HG03025 (cell line): ENCODE measurements around the gene MPND.
"Not testable (repeated sequence)": the region's sequence is repeated elsewhere in the genome, so short reads cannot be mapped to it uniquely, and the experiment has no call there.

ENCODE experiments used
- ATAC-seq: cut with Tn5 transposase; IDR thresholded peaks from one replicate; pipeline ENCODE4 v1.9.1; 2021; ENCODE audit warnings: mild to moderate bottlenecking, moderate library complexity; ENCODE audit not compliant: unreplicated experiment, low FRiP score

The MPND gene

DNA sequence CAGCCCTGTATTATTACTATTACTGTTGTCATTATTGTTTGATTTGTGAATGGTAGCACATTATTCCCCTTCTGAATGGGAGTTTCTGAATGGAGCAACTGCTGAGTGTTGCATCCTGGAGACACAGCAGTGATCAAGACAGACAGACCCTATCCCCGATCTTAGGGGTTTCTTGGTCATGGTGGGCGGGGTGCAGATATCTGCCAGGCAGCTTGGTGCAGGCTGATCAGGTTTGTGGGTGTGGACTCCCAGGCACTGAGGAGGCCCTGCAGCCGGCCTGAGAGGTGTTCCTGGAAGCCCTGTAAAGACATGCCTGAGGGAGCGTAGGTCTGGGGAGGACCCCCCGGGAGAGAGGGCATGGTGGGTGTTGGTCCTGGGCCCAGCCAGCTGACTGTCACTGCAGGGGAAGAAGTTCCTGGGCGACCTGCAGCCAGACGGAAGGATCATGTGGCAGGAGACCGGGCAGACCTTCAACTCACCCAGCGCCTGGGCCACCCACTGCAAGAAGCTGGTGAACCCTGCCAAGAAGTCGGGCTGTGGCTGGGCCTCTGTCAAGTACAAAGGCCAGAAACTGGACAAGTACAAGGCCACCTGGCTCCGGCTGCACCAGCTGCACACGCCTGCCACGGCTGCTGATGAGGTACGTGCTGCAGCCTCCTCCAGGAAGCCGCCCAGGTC, 2.1 kb downstream of the MPND start:
- ATAC-seq, result no peak

- no peak for ATAC-seq
Observed at GRCh38 chr19:4346020-4346383, 2.6 kb downstream of the MPND start.

DNA sequence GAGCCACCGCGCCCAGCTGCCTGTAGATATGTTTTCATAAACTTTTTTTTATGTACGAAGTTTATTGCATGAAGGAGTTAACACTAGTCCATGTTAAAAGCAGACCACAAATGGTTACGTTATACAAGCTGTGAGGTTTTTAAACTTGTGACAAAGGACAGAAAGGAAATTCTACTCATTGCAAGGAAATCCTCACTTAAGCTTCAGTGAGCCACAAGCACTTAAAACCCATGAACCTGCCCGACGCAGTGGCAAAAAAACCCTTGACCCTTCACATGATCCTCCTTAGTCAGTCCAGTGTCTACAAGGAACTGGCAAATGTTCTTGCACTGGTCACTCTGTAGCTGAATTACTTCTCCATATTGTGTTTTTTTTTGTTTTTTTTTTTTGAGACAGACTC, 4.2 kb downstream of the MPND start:
- no peak for ATAC-seq

GRCh38 chr19:4349225-4349624, 5.9 kb downstream of the MPND start:
- ATAC-seq, result not testable (repeated sequence)

DNA sequence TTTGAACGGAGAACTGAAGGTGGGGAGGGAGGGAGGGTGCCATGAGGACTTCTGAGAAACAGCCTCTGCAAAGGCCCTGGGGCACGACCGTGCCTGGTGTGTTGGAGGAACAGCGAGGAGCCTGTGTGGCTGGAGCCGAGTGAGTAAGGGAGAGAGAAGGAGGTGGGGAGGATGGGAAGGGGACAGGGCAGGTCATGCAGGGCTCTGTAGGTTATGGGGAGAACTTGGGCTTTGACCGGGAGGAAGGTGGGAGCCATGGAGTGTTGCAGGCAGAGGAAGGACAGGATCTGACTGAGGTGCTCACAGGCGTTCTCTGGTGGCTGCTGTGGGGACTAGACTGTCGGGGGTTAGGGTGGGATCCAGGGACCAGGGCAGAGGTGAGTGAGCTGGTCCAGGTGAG, 6.7 kb downstream of the MPND start:
- ATAC-seq, result no peak

- ATAC-seq, result no peak
Observed at GRCh38 chr19:4350726-4351125, 7.4 kb downstream of the MPND start.

GRCh38 chr19:4352701-4353121, 9.3 kb downstream of the MPND start:
- ATAC-seq, result no peak

- ATAC-seq, result no peak
Observed at GRCh38 chr19:4354282-4354681, 10.9 kb downstream of the MPND start.

GRCh38 chr19:4354897-4355296, 11.5 kb downstream of the MPND start:
- ATAC-seq, result no peak

GRCh38 chr19:4357095-4357797, 13.9 kb downstream of the MPND start:
- ATAC-seq, result no peak

- no peak for ATAC-seq
Observed at GRCh38 chr19:4357921-4358326, 14.6 kb downstream of the MPND start.

GRCh38 chr19:4358709-4359626, 15.6 kb downstream of the MPND start:
- ATAC-seq, result no peak

DNA sequence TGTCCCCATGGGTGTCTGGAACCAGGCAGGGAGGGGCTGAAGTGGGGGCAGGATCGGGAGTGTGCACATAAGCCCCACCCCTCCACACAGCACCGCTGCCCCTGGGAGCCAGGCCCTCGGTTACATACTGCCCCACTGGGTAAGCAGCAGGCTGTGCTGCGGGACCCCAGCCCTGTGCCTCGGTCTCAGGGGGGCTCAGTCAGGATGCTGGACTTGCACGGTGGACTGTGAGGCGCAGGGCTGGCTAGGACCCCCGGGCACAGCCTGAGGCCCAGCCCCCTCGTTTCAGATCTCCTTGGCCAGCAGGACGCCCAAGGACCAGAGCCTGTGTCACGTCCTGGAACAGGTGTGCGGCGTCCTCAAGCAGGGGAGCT, 16.3 kb downstream of the MPND start:
- ATAC-seq, result no peak

- ATAC-seq, result no peak
Observed at GRCh38 chr19:4360081-4360569, 16.8 kb downstream of the MPND start.

DNA sequence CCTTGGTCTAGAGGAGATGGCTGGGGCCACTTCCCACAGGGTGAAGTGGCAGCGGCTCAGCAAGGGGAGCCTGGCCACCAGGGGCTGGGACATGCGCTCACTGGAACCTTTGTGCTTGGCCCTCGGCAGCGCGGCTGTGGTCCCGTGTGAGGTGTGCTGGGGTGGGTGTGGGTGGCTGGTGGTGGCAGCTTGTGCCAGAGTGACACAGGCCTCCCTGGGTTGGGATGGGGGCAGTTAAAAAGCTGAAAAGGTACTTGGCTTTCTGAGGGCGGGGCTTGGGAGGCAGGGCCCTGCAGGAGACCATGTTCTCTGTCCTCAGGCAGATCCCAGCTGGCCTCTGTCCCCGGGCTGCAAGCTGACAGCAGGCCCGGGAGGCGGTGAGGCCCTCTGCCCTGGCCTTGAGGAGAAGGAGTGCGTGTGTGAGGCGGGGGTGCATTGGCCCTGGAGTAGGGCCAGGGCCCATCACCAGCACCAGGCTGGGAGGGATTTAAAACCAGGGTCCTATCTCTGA, 17.3 kb downstream of the MPND start:
- no peak for ATAC-seq

DNA sequence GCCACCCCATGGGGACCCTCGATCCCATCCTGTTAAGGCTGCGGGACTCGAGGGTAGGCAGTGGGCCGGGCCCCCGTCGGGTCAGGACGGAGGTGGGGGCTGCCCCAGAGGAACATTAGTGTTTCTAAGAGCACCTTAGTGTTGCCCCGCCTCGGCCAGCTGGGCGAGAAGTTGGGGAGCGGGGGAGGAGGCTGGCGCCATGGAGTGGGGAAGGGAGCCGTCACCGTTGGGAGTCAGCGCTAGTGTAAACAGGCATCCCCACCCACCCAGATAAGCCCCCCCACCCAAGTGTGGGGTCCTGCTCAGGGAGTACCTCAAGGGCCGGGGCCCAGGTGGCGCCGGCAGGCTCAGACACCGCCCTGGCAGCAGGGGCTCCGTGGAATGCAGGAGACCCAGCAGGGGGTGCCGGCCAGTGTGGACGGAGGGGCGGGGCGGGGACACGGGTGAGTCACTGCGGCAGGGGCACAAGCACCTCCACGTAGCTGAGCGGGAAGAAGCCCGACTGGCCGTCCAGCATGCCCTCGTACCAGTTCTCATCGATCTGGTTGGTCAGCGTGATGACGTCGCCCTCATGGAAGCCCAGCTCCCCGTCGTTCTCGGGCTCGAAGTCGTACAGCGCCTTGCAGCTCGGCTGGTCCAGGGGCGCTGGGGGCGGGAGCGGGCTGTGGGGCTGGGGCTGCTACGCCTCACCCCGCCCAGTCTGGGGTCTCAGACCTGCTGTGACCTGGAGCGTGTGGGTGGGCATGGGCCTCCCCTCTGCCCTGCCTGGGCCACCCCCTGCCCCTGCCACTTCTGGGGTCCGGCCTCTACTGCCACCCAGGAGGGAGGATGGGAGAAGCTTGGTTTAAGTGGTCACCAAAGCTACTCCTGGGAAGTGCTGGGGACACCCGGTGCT, 18.0 kb downstream of the MPND start:
- ATAC-seq, result no peak

DNA sequence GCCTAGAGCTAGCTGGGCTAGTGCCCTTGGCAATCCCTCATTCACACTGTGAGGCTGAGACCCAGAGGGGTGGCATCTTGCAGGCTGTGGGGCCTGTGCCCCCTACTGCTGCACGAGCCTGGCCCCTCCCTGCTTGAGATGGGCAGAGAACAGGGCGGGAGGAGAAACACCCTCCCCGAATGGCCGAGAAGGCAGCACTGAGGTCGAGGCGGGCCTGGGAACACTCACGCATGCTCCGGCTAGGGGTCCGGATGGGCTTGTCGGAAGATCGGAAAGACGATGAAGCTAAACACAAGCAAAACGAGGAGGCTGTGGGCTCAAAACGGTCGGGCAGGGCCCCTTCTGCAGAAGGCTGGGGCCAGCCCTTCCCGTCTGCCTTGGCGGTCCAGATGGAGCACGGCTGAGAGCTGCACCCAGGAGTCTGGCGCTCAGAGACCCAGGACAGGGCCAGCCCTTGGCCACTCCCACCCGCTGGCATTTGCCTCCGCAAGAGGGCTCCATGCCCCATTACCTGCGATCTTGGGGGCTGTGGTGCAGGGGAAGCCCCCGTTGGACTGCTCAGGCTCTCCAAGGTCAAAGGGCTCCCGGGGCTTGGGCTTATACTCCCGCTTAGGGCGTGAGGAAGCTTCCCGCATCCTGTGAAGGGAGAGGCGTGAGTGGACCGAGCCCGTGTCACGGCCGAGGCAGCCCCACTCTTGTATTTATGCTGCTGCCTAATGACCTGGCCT, 18.9 kb downstream of the MPND start:
- no peak for ATAC-seq

- no peak for ATAC-seq
Observed at GRCh38 chr19:4362831-4363545, 19.6 kb downstream of the MPND start.
